ENCODE data around the gene TSPAN5.

The TSPAN5 gene

DNA sequence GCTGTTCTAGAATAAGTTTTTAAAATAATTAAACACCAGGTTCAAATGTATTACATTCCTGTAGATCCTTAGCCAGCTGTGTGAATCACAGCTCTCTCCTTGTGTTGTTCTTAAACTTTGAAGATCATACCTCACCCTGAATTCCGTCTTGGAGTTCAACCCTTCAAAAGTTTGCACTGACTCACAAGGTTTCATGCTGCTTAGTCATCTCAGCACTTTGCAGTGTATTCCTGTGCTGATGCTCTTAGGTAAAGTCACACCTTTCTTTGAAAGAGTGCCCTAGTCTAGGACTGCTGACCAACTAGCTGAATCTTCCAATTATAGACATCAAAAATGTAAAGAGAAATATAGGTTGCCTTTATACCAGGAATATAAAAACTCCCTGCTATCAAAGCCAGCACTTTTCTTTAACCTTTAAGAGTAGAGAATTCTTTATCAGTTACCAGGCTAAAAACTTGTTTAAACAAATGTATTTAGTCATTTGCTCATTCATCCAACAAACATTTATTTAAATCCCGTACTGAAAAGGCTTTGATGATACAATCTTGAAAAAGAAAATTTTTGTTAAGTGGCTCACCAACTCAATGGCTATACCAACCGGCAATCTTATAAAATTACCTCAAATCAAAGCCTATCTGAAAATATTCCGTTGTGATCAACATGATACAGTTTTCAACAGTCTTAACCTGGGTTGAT is 227.6 kb downstream of the TSPAN5 start:
- DNase-seq (ENCODE audit: low read depth): peak; percentile 65
- no peak overlapping the region for H3K4me3 ChIP-seq (replicated peaks; ENCODE audit: low read depth, low read length)
- TF ChIP-seq, protein P1, sequence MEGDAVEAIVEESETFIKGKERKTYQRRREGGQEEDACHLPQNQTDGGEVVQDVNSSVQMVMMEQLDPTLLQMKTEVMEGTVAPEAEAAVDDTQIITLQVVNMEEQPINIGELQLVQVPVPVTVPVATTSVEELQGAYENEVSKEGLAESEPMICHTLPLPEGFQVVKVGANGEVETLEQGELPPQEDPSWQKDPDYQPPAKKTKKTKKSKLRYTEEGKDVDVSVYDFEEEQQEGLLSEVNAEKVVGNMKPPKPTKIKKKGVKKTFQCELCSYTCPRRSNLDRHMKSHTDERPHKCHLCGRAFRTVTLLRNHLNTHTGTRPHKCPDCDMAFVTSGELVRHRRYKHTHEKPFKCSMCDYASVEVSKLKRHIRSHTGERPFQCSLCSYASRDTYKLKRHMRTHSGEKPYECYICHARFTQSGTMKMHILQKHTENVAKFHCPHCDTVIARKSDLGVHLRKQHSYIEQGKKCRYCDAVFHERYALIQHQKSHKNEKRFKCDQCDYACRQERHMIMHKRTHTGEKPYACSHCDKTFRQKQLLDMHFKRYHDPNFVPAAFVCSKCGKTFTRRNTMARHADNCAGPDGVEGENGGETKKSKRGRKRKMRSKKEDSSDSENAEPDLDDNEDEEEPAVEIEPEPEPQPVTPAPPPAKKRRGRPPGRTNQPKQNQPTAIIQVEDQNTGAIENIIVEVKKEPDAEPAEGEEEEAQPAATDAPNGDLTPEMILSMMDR (IDR thresholded peaks at IDR 0.05; ENCODE audit: low read length, missing control alignments): no peak

DNA sequence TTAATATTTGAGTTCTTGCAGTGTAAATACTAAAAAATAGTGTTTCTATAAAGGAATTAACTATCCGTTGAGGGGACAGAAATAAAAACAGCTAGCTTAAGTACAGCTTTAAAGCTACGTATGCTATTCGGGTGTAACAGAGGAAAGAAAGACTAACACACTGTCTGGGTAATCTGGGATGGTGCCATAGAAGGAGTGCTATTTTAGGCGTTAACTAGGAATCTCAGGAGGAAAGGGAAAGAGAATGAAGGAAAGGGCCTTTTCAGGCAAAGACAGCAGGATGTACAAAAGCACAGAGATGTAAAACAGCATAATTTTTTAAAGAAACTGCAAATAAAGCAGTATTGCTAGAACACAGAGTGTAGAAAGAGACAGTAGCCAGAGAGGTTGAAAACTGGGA is 235.4 kb downstream of the TSPAN5 start:
- no peak overlapping the region for H3K4me3 ChIP-seq (replicated peaks; ENCODE audit: low read depth, low read length)
- TF ChIP-seq, protein P1 (IDR thresholded peaks at IDR 0.05; ENCODE audit: low read length, missing control alignments): no peak
- no peak for DNase-seq (ENCODE audit: low read depth)

DNA sequence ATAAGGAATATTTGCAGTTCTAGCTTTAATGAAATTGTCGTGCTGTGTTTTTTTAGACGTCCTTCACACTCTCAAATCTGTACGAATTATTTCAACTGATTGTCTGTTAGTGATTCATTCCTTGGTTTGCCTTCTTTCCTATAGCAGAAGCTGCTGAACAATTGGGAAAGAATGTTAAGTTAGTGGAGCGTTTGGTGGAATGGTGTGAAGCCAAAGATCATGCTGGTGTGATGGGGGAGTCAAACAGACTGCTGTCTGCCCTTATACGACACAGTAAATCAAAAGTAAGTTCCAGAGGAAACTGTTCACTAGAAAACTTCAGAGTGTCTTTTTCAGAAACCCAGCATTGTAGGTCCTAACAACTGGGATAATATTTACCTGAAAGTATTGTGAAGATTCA is 237.3 kb downstream of the TSPAN5 start:
- no peak overlapping the region for H3K4me3 ChIP-seq (replicated peaks; ENCODE audit: low read depth, low read length)
- peak; percentile 22 for DNase-seq (ENCODE audit: low read depth)
- TF ChIP-seq, protein P1 (IDR thresholded peaks at IDR 0.05; ENCODE audit: low read length, missing control alignments): no peak

Measured in fibroblast of pulmonary artery (primary cell).